ENCODE measurements around the gene AGPAT1. TPM values are rescaled to one million over a fixed set of nuclear protein-coding genes. Genes with fewer than 3 reads are reported as not detected.

The AGPAT1 gene
- total and polyA plus RNA-seq, 2 of the 13 experiments (the other 11 are each of a cell fraction or from before 2014, with no cell fraction given): 51.3 to 139 TPM

GRCh38 chr6:32177788-32178546, 2.1 kb upstream of the AGPAT1 start, which contains the start of gene RNF5 (continued):
- TF ChIP-seq RBM22 (optimal IDR thresholded peaks at IDR 0.05; ENCODE audit: low read length) (no peak), GATAD1 (CRISPR knock-in tag; IDR thresholded peaks at IDR 0.05) (peak; percentile 52), NFIB (CRISPR knock-in tag; IDR thresholded peaks at IDR 0.05; ENCODE audit: borderline replicate concordance) (no peak), ZFP1 (CRISPR knock-in tag; IDR thresholded peaks at IDR 0.05) (0 out of 2 replicates have a peak, but pooled peaks have one; percentile 19), ZFP37 (CRISPR knock-in tag; IDR thresholded peaks at IDR 0.05; ENCODE audit: borderline replicate concordance) (0 out of 2 replicates have a peak, but pooled peaks have one; percentile 63), ZNF382 (CRISPR knock-in tag; IDR thresholded peaks at IDR 0.05; ENCODE audit: borderline replicate concordance) (no peak), ZNF160 (CRISPR knock-in tag; IDR thresholded peaks at IDR 0.05) (no peak), ZFX (CRISPR knock-in tag; IDR thresholded peaks at IDR 0.05; ENCODE audit: low read depth) (peak; percentile 13), ZNF430 (CRISPR knock-in tag; IDR thresholded peaks at IDR 0.05) (no peak; the same call in 1 of the 2 replicates), SRF (IDR thresholded peaks at IDR 0.05; ENCODE audit: low read depth, low read length) (no peak), ATF7-NPFF (CRISPR knock-in tag; IDR thresholded peaks at IDR 0.05; ENCODE audit: low read depth) (0 out of 2 replicates have a peak, but pooled peaks have one; percentile 16), ZNF546 (CRISPR knock-in tag; conservative IDR thresholded peaks at IDR 0.05) (0 out of 2 replicates have a peak, but pooled peaks have one; percentile 30), SP4 (CRISPR knock-in tag; IDR thresholded peaks at IDR 0.05) (peak; percentile 91), PTBP1 (IDR thresholded peaks at IDR 0.05; ENCODE audit: low read depth, low read length, poor library complexity, severe bottlenecking) (no peak), ZNF766 (CRISPR knock-in tag; IDR thresholded peaks at IDR 0.05; ENCODE audit: borderline replicate concordance) (0 out of 2 replicates have a peak, but pooled peaks have one; percentile 80), ISX (CRISPR knock-in tag; conservative IDR thresholded peaks at IDR 0.05) (no peak), SAFB2 (CRISPR knock-in tag; IDR thresholded peaks at IDR 0.05; ENCODE audit: borderline replicate concordance, low read depth) (0 out of 2 replicates have a peak, but pooled peaks have one; percentile 36), BATF2 (CRISPR knock-in tag; IDR thresholded peaks at IDR 0.05) (no peak)
- TF ChIP-seq, protein P1, sequence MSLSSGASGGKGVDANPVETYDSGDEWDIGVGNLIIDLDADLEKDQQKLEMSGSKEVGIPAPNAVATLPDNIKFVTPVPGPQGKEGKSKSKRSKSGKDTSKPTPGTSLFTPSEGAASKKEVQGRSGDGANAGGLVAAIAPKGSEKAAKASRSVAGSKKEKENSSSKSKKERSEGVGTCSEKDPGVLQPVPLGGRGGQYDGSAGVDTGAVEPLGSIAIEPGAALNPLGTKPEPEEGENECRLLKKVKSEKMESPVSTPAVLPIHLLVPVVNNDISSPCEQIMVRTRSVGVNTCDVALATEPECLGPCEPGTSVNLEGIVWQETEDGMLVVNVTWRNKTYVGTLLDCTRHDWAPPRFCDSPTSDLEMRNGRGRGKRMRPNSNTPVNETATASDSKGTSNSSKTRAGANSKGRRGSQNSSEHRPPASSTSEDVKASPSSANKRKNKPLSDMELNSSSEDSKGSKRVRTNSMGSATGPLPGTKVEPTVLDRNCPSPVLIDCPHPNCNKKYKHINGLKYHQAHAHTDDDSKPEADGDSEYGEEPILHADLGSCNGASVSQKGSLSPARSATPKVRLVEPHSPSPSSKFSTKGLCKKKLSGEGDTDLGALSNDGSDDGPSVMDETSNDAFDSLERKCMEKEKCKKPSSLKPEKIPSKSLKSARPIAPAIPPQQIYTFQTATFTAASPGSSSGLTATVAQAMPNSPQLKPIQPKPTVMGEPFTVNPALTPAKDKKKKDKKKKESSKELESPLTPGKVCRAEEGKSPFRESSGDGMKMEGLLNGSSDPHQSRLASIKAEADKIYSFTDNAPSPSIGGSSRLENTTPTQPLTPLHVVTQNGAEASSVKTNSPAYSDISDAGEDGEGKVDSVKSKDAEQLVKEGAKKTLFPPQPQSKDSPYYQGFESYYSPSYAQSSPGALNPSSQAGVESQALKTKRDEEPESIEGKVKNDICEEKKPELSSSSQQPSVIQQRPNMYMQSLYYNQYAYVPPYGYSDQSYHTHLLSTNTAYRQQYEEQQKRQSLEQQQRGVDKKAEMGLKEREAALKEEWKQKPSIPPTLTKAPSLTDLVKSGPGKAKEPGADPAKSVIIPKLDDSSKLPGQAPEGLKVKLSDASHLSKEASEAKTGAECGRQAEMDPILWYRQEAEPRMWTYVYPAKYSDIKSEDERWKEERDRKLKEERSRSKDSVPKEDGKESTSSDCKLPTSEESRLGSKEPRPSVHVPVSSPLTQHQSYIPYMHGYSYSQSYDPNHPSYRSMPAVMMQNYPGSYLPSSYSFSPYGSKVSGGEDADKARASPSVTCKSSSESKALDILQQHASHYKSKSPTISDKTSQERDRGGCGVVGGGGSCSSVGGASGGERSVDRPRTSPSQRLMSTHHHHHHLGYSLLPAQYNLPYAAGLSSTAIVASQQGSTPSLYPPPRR (CRISPR knock-in tag; IDR thresholded peaks at IDR 0.05; ENCODE audit: borderline replicate concordance): no peak
